HG03280 (cell line): Measurements from ENCODE around the gene RASAL2.
"Not testable (repeated sequence)": the region's sequence is repeated elsewhere in the genome, so short reads cannot be mapped to it uniquely, and the experiment has no call there.

Experiments
- ATAC-seq: cut with Tn5 transposase; IDR thresholded peaks from one replicate; pipeline ENCODE4 v1.9.1; 2021; ENCODE audit warnings: mild to moderate bottlenecking, moderate library complexity; ENCODE audit not compliant: unreplicated experiment

The RASAL2 gene

GRCh38 chr1:178109348-178110143, 15.6 kb downstream of the RASAL2 start:
- no peak for ATAC-seq

GRCh38 chr1:178115260-178115659, 21.4 kb downstream of the RASAL2 start:
- ATAC-seq = no peak

GRCh38 chr1:178118524-178118923, 24.6 kb downstream of the RASAL2 start:
- ATAC-seq = no peak

- ATAC-seq = no peak
These were observed 25.7 kb downstream of the RASAL2 start for GRCh38 chr1:178119628-178120027.

- no peak for ATAC-seq
These were observed 26.2 kb downstream of the RASAL2 start for GRCh38 chr1:178120088-178120487.

- not testable (repeated sequence) for ATAC-seq
These were observed 26.7 kb downstream of the RASAL2 start for GRCh38 chr1:178120520-178121052.

- ATAC-seq = no peak
These were observed 28.0 kb downstream of the RASAL2 start for GRCh38 chr1:178121883-178122282.

GRCh38 chr1:178122283-178122682, 28.4 kb downstream of the RASAL2 start:
- ATAC-seq = no peak

GRCh38 chr1:178124115-178124514, 30.2 kb downstream of the RASAL2 start:
- no peak for ATAC-seq

- no peak for ATAC-seq
These were observed 32.4 kb downstream of the RASAL2 start for GRCh38 chr1:178126261-178126660.

- ATAC-seq = no peak
These were observed 32.9 kb downstream of the RASAL2 start for GRCh38 chr1:178126741-178127185.

GRCh38 chr1:178127482-178128191, 33.7 kb downstream of the RASAL2 start:
- ATAC-seq = no peak

GRCh38 chr1:178133239-178133989, 39.5 kb downstream of the RASAL2 start:
- no peak for ATAC-seq

- no peak for ATAC-seq
These were observed 40.2 kb downstream of the RASAL2 start for GRCh38 chr1:178134061-178134460.

GRCh38 chr1:178137238-178137637, 43.3 kb downstream of the RASAL2 start:
- ATAC-seq = no peak

GRCh38 chr1:178142806-178143205, 48.9 kb downstream of the RASAL2 start:
- no peak for ATAC-seq

- peak; percentile 55 for ATAC-seq
These were observed 50.1 kb downstream of the RASAL2 start for GRCh38 chr1:178143730-178144690.

GRCh38 chr1:178145605-178146004, 51.7 kb downstream of the RASAL2 start:
- no peak for ATAC-seq

- no peak for ATAC-seq
These were observed 52.5 kb downstream of the RASAL2 start for GRCh38 chr1:178146436-178146835.

GRCh38 chr1:178150610-178151009, 56.7 kb downstream of the RASAL2 start:
- no peak for ATAC-seq
